ENCODE data around the gene PKD1L1. TPM values are rescaled to one million over a fixed set of nuclear protein-coding genes. Genes with fewer than 3 reads are reported as not detected.

PKD1L1 gene
- total RNA-seq, 1 experiment from 2014 or later: 0.17 TPM

DNA sequence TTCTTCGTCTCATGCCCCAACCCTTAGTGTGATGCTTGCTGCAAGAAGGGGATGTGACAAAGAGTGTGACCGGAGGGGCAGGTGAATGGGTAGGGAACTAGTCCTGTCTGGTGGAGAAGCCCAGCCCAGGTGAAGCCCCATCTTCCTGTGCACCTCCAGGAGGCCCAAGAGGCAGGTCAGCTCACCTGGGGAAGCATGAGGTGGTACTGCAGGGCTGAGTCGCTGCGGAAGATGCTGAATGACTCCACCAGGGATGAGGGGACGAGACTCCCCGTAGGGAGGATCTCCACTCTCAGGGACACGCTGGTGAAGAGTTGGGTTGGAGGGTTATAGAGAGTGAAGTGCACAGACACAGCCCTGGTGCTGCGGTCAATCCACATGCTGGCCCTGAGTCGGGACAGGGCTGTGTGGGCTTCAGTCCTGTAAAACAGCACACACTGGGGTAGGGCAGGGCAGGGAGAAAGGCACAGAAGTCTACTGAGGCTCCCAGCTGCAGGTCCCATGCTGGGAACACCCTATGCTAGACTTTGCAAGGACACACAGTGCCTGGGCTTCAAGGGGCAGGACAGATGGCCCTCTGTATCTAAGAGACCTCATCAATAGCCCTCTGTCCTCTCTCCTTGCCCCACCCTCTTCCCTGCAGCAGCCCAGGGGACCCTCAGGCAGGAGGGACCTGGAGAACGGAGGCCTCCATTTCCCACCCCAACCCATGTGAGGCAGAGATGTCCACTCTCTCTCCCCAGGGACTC is 136.5 kb downstream of the PKD1L1 start:
- POLR2A ChIA-PET: no interaction called here
- Histone ChIP-seq H3K9me2 (ENCODE audit: insufficient read depth) (no peaks in the 10 kb centered on the region), H3K4me1 (ENCODE audit: control insufficient read depth in 1 of 2, insufficient read depth in 2 of 2, low read length in 2 of 2) (no peaks in the 10 kb centered on the region), H3K9ac (ENCODE audit: low read length) (no peak overlapping the region), H3K9me3 (ENCODE audit: control insufficient read depth in 1 of 2, insufficient read depth in 1 of 2, low read depth in 1 of 2, low read length in 2 of 2) (no peaks in the 10 kb centered on the region), H3K27me3 (ENCODE audit: insufficient read depth, low read length) (no peaks in the 10 kb centered on the region), H2AFZ (ENCODE audit: low read depth, low read length, poor library complexity, severe bottlenecking) (no peak overlapping the region), H3K4me2 (ENCODE audit: low read length) (no peak overlapping the region), H3K79me2 (ENCODE audit: insufficient read depth, low read length) (no peaks in the 10 kb centered on the region), H3K27ac (ENCODE audit: low read depth, low read length) (no peak overlapping the region), H3K36me3 (ENCODE audit: control insufficient read depth in 1 of 2, insufficient read depth in 2 of 2, low read length in 2 of 2) (no peaks in the 10 kb centered on the region), H3K4me3 (replicated peaks in 1 of 2; ENCODE audit: low read depth in 1 of 2, low read length in 2 of 2) (no peak overlapping the region), H4K20me1 (ENCODE audit: insufficient read depth) (no peaks in the 10 kb centered on the region)
- DNase-seq (ENCODE audit: low read depth, low spot score) (no peak), ATAC-seq (no peak)
- RAD21 ChIA-PET (ENCODE audit: low non-redundant PET in 1 of 2, low total read pairs in 2 of 2, uncharacterized antibody in 2 of 2, unreplicated experiment in 2 of 2): no interaction called here
- no TSS peak for BruUV-seq (replicated peaks)
- intact Hi-C loops (cut with micrococcal nuclease): no loop called here
- CTCF ChIA-PET: no interaction called here
- TF ChIP-seq, protein P1, sequence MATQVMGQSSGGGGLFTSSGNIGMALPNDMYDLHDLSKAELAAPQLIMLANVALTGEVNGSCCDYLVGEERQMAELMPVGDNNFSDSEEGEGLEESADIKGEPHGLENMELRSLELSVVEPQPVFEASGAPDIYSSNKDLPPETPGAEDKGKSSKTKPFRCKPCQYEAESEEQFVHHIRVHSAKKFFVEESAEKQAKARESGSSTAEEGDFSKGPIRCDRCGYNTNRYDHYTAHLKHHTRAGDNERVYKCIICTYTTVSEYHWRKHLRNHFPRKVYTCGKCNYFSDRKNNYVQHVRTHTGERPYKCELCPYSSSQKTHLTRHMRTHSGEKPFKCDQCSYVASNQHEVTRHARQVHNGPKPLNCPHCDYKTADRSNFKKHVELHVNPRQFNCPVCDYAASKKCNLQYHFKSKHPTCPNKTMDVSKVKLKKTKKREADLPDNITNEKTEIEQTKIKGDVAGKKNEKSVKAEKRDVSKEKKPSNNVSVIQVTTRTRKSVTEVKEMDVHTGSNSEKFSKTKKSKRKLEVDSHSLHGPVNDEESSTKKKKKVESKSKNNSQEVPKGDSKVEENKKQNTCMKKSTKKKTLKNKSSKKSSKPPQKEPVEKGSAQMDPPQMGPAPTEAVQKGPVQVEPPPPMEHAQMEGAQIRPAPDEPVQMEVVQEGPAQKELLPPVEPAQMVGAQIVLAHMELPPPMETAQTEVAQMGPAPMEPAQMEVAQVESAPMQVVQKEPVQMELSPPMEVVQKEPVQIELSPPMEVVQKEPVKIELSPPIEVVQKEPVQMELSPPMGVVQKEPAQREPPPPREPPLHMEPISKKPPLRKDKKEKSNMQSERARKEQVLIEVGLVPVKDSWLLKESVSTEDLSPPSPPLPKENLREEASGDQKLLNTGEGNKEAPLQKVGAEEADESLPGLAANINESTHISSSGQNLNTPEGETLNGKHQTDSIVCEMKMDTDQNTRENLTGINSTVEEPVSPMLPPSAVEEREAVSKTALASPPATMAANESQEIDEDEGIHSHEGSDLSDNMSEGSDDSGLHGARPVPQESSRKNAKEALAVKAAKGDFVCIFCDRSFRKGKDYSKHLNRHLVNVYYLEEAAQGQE (IDR thresholded peaks at IDR 0.05; ENCODE audit: low read depth): no peak
- TF ChIP-seq SIN3A (IDR thresholded peaks at IDR 0.05; ENCODE audit: low read depth) (no peak), TCF7L2 (IDR thresholded peaks at IDR 0.05; ENCODE audit: borderline replicate concordance, extremely low read depth, insufficient read depth, insufficient read length) (no peak), EZH2 (IDR thresholded peaks at IDR 0.05) (no peak), SRF (IDR thresholded peaks at IDR 0.05; ENCODE audit: low read depth) (no peak), SP1 (IDR thresholded peaks at IDR 0.05; ENCODE audit: low read depth) (no peak), RAD21 (IDR thresholded peaks at IDR 0.05; ENCODE audit: low read depth) (no peak)
- TF ChIP-seq, protein P2, sequence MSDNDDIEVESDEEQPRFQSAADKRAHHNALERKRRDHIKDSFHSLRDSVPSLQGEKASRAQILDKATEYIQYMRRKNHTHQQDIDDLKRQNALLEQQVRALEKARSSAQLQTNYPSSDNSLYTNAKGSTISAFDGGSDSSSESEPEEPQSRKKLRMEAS (IDR thresholded peaks at IDR 0.05): no peak

Measured in HCT116 (cell line).